T-helper 2 cell treated with Interferon-gamma antibody and Interleukin-4, amounts not matched to agents 5 μg/mL and 100 μg/mL, for 36 hours (primary cell): ENCODE results near the gene PLD4.
"Not testable (repeated sequence)": the region's sequence is repeated elsewhere in the genome, so short reads cannot be mapped to it uniquely, and the experiment has no call there.

Experiments
- DNase-seq: peaks from one replicate; pipeline ENCODE4 v3.0.0; 2021; ENCODE audit warnings: low spot score
- H3K27ac Mint-ChIP-seq: one replicate; pipeline ENCODE4 v1.8.0; 2021; ENCODE audit warnings: mild to moderate bottlenecking, mixed read lengths
- H3K27me3 Mint-ChIP-seq: one replicate; pipeline ENCODE4 v1.8.0; 2021; ENCODE audit warnings: low read depth, mixed read lengths
- H3K36me3 Mint-ChIP-seq: one replicate; pipeline ENCODE4 v1.8.0; 2021; ENCODE audit warnings: low read depth, mixed read lengths
- H3K4me1 Mint-ChIP-seq: one replicate; pipeline ENCODE4 v1.8.0; 2021; ENCODE audit warnings: low read depth, mixed read lengths
- H3K4me3 Mint-ChIP-seq: one replicate; pipeline ENCODE4 v1.8.0; 2022; ENCODE audit warnings: mild to moderate bottlenecking, moderate library complexity, mixed read lengths
- H3K9me3 Mint-ChIP-seq: one replicate; pipeline ENCODE4 v1.8.0; 2021; ENCODE audit warnings: mixed read lengths

The PLD4 gene

DNA sequence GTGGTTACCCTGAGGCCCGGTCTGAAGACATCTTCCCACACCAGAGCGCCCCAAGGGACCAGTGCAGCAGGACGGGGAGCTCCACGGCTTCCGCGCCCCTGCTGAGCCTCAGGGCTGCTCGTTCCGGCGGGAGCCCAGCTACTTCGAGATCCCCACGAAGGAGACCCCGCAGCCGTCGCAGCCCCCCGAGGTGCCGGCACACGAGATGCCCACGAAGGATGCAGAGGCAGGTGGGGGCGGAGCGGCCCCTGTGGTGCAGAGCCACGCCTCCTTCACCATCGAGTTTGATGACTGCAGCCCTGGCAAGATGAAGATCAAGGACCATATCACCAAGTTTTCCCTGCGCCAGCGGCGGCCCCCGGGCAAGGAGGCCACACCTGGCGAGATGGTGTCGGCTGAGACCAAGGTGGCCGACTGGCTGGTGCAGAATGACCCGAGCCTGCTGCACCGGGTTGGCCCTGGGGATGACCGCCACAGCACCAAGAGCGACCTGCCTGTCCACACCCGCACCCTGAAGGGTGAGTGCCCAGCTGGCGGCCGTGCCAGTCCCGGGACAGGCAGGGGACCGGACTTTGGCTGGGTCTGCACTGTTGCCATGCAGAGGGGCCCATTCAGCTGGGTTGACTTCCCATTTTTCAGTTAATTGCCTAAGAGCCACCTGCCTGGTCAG, 41.6 kb upstream of the PLD4 start:
- no peaks in the 10 kb centered on the region for H3K9me3 Mint-ChIP-seq

GRCh38 chr14:104883681-104884361, 40.9 kb upstream of the PLD4 start:
- H3K27ac Mint-ChIP-seq = no peak overlapping the region
- H3K9me3 Mint-ChIP-seq = no peaks in the 10 kb centered on the region
- no peak overlapping the region for H3K4me3 Mint-ChIP-seq
- no peaks in the 10 kb centered on the region for H3K4me1 Mint-ChIP-seq
- H3K27me3 Mint-ChIP-seq = no peaks in the 10 kb centered on the region
- no peak for DNase-seq
- H3K36me3 Mint-ChIP-seq = no peaks in the 10 kb centered on the region

More for the DNA sequence above, 41.6 kb upstream of the PLD4 start:
- H3K4me3 Mint-ChIP-seq = no peak overlapping the region
- H3K36me3 Mint-ChIP-seq = no peaks in the 10 kb centered on the region
- no peaks in the 10 kb centered on the region for H3K4me1 Mint-ChIP-seq
- H3K27ac Mint-ChIP-seq = no peak overlapping the region
- no peaks in the 10 kb centered on the region for H3K27me3 Mint-ChIP-seq
- no peak for DNase-seq

- not testable (repeated sequence) for H3K27ac Mint-ChIP-seq, H3K9me3 Mint-ChIP-seq, DNase-seq, H3K36me3 Mint-ChIP-seq, H3K4me1 Mint-ChIP-seq, H3K4me3 Mint-ChIP-seq, H3K27me3 Mint-ChIP-seq
Measured at GRCh38 chr14:104884381-104884780, 40.3 kb upstream of the PLD4 start.

- H3K4me3 Mint-ChIP-seq = no peak overlapping the region
- H3K4me1 Mint-ChIP-seq = no peaks in the 10 kb centered on the region
- DNase-seq = no peak
- H3K36me3 Mint-ChIP-seq = no peaks in the 10 kb centered on the region
- H3K27ac Mint-ChIP-seq = no peak overlapping the region
- no peaks in the 10 kb centered on the region for H3K27me3 Mint-ChIP-seq
- no peaks in the 10 kb centered on the region for H3K9me3 Mint-ChIP-seq
Measured at GRCh38 chr14:104885031-104885972, 39.4 kb upstream of the PLD4 start.

GRCh38 chr14:104885973-104886689, 38.5 kb upstream of the PLD4 start:
- Mint-ChIP-seq H3K4me3 (no peak overlapping the region), H3K36me3 (no peaks in the 10 kb centered on the region), H3K4me1 (no peaks in the 10 kb centered on the region), H3K27ac (no peak overlapping the region), H3K27me3 (no peaks in the 10 kb centered on the region), H3K9me3 (no peaks in the 10 kb centered on the region)
- no peak for DNase-seq

DNA sequence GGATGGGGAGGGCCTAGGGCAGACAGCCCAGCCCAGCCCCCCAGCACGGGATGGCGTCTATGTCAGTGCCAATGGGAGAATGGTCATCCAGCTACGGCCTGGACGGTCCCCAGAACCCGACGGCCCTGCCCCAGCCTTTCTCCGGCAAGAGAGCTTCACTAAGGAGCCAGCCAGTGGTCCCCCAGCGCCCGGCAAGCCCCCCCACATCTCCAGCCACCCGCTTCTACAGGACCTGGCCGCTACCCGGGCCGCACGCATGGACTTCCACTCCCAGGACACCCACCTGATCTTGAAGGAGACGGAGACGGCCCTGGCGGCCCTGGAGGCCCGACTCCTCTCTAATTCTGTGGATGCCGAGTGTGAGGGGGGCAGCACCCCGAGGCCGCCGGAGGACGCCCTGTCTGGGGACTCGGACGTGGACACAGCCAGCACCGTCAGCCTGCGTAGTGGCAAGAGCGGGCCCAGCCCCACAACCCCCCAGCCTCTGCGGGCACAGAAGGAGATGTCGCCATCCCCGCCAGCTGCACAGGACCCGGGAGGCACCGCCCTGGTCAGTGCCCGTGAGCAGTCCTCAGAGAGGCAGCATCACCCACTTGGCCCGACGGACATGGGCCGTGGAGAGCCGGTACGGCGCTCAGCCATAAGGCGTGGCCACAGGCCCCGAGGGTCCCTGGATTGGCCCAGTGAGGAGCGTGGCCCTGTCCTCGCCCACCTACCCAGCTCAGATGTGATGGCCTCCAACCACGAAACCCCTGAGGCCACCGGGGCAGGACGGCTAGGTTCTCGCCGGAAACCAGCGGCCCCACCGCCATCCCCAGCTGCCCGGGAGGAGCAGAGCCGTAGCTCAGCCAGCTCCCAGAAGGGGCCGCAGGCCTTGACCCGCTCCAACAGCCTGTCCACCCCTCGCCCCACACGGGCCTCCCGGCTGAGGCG, 37.7 kb upstream of the PLD4 start:
- H3K4me1 Mint-ChIP-seq = no peaks in the 10 kb centered on the region
- H3K9me3 Mint-ChIP-seq = no peaks in the 10 kb centered on the region
- H3K27ac Mint-ChIP-seq = no peak overlapping the region
- H3K36me3 Mint-ChIP-seq = no peaks in the 10 kb centered on the region
- H3K27me3 Mint-ChIP-seq = no peaks in the 10 kb centered on the region
- no peak for DNase-seq
- H3K4me3 Mint-ChIP-seq = no peak overlapping the region

GRCh38 chr14:104887623-104888488, 36.8 kb upstream of the PLD4 start:
- DNase-seq = no peak
- no peak overlapping the region for H3K27ac Mint-ChIP-seq

GRCh38 chr14:104888489-104889374, 35.9 kb upstream of the PLD4 start:
- Mint-ChIP-seq H3K4me3 (no peak overlapping the region), H3K4me1 (no peaks in the 10 kb centered on the region), H3K36me3 (no peaks in the 10 kb centered on the region), H3K9me3 (no peaks in the 10 kb centered on the region), H3K27me3 (no peaks in the 10 kb centered on the region), H3K27ac (no peak overlapping the region)
- peak; percentile 2 for DNase-seq

More at GRCh38 chr14:104887623-104888488, 36.8 kb upstream of the PLD4 start:
- no peaks in the 10 kb centered on the region for H3K4me1 Mint-ChIP-seq
- H3K27me3 Mint-ChIP-seq = no peaks in the 10 kb centered on the region
- H3K36me3 Mint-ChIP-seq = no peaks in the 10 kb centered on the region
- no peak overlapping the region for H3K4me3 Mint-ChIP-seq
- no peaks in the 10 kb centered on the region for H3K9me3 Mint-ChIP-seq

- no peaks in the 10 kb centered on the region for H3K4me1 Mint-ChIP-seq
- H3K36me3 Mint-ChIP-seq = no peaks in the 10 kb centered on the region
- no peaks in the 10 kb centered on the region for H3K27me3 Mint-ChIP-seq
- no peak overlapping the region for H3K4me3 Mint-ChIP-seq
- no peak overlapping the region for H3K27ac Mint-ChIP-seq
- no peaks in the 10 kb centered on the region for H3K9me3 Mint-ChIP-seq
- DNase-seq = peak; percentile 2
Measured at GRCh38 chr14:104889375-104889757, 35.3 kb upstream of the PLD4 start.

DNA sequence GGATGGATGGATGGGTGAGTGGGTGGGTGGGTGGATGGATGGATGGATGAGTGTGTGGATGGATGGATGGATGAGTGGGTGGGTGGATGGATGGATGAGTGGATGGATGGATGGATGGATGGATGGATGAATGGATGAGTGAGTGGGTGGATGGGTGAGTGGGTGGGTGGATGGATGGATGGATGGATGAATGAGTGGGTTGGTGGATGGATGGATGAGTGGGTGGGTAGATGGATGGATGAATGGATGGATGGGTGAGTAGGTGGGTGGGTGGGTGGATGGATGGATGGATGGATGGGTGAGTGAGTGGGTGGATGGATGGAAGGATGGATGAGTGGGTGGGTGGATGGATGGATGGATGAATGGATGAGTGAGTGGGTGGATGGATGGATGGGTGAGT, 34.4 kb upstream of the PLD4 start:
- not testable (repeated sequence) for H3K4me3 Mint-ChIP-seq, H3K36me3 Mint-ChIP-seq, H3K9me3 Mint-ChIP-seq, H3K27me3 Mint-ChIP-seq, DNase-seq, H3K4me1 Mint-ChIP-seq, H3K27ac Mint-ChIP-seq

- H3K4me1 Mint-ChIP-seq = no peaks in the 10 kb centered on the region
- no peaks in the 10 kb centered on the region for H3K27me3 Mint-ChIP-seq
- DNase-seq = no peak
- H3K36me3 Mint-ChIP-seq = no peaks in the 10 kb centered on the region
- no peaks in the 10 kb centered on the region for H3K9me3 Mint-ChIP-seq
- no peak overlapping the region for H3K4me3 Mint-ChIP-seq
- no peak overlapping the region for H3K27ac Mint-ChIP-seq
Measured at GRCh38 chr14:104891121-104891551, 33.5 kb upstream of the PLD4 start.
